Stimulated activated CD8-positive, alpha-beta memory T cell treated with anti-CD3 and anti-CD28 coated beads, Interleukin-15, amount 100 ng/mL, for 24 hours (primary cell): ENCODE results near the gene SPOCK1.

Experiments
- DNase-seq: peaks from one replicate; pipeline ENCODE4 v3.0.0-alpha.2; 2020; ENCODE audit warnings: low read depth

SPOCK1 gene

DNA sequence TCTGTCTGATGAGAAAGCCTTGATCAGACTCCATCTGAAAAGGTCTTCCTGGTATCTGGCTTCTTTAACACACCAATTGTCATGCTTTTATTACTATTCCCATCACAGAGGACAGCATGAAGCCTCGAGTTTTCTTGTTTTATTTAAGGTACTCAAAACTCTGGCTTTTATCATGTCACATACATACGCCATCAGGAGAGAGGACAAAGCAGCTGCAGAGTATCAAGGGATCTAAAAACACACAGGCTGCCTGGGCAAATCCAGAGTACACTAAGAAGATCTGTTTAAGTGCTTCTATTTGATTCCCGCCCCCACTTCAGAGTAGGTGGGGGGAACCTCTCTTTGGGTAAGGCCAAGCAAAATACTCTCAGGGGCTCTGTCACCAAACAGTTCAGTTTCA lies 277.2 kb downstream of the SPOCK1 start:
- DNase-seq = no peak

DNA sequence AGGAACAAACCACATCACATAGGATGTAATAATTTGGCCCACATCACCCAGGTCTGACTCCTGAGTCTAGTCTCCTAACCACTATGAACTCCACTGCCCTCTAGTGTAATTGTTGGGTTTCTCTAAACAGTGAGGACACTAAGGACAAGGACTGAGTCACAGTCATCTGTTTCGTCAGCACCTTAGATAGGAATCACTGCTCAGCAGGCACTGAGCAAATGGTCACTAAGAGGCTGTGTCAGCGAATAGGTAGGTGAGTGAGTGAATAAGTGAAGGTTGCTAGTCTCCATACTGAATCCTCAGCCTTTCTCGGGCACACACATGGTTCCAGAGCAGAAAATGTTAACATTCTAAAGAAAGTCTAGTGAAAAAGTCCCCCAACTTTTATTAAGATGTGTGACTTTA lies 278.6 kb downstream of the SPOCK1 start:
- no peak for DNase-seq

DNA sequence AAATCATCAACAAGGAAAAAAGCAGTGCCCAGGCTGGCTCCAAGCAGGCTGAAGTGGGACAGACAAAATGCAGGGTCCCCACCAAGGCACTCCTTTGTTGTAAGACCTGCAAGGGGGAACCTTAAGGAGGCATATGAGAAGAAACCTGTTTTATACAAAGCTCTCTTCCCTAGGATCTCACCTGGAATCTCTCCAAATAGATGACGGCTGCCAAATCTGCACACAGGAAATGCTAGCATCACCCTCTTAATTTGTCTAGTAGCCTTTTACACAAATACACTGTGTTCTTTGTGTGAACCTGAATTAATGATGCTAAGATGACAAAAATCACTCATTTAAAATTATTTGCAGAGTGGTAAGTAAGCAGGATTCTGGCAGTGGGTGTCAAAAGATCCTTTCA lies 280.2 kb downstream of the SPOCK1 start:
- no peak for DNase-seq

DNA sequence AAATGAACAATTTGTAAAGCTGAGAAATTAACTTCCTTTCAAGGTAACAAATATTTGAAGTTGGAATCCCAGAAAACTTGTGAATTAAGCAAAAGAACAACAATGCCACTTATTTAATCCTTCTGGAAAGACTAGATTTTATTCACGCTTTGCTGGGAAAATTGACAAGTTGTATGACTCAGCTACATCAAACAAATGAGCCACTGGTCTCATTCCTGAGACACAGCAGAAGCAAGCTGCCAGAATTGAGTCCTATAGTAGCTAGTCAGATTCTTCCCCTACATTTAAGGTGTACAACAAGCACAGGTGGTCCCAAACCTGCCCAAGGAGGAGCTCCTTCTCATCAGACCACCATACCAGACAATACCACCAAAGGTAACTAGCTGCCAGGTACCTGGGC lies 280.7 kb downstream of the SPOCK1 start:
- DNase-seq = no peak

DNA sequence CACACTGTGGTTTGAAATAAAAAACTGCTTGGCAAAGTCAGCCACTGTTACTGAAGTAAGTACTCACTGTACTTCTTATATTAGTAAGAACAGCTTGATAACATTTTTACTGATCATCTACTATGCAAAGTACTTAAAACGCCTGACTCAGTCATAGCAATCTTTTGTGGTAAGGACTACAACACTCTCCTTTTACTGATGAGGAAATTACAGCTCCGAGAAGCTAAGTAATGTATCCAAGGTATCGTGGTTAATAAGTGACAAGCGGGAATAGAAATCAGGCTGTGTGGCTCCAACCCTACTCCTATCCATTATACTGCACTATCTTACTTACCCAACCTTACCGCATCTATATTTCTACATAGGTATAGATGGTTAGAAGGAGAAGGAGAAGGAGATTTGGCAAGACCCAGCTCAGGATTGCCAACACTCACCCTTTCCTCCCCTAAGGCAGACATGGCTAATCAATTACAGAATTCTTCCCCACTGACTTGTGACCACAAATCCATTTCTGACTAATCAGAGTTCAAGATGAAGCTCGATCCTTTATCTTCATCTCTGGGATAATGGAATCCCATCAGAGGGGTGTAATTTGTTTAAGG lies 281.4 kb downstream of the SPOCK1 start:
- DNase-seq = no peak

DNA sequence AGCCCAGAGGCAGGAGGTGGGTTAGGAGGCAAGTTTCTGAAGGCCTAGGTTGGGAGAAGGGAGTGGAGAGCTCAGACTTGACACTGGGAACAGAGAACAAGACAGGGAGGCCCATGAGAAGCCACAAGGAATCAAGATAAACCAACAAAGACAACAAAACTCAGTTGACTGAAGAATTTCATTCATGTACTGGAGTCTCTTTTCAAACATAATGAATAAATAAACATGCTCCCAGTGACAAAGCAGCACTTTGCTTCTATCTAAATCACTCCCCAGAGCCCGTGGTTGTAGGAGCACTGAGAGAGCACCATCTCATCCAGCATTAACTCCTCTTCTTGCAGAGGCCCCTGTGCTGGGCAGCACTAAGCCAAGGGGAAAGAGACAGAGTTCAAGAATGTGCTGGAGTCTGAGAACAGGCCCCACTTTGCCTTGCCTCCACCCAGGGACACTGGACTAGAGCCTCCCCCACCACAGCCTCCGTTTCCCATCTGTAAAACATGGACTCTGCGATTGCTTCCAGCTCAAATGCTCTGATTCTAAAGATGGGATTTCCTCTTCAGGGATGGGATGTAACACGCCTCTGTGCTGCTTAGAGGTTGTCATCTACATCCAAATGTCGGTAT lies 282.0 kb downstream of the SPOCK1 start:
- DNase-seq = no peak

DNA sequence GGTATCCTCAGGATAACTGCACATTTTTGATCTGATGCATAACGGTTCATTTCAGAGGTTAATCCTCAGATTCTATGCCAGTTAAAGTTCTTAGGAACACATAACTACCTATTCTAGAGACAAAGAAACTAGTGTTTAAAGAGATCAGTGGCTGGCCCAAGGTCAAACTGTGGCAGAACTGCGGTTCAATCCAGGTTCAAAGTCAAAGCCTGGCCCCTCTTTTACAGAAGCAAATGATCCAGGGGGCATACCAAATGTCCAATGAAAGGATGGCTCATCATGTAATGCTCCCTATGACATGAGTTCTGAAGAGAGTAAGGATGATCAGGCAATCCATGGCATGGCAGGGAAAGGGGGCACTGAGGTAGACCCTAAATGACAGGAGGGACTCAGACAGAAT lies 283.3 kb downstream of the SPOCK1 start:
- no peak for DNase-seq

DNA sequence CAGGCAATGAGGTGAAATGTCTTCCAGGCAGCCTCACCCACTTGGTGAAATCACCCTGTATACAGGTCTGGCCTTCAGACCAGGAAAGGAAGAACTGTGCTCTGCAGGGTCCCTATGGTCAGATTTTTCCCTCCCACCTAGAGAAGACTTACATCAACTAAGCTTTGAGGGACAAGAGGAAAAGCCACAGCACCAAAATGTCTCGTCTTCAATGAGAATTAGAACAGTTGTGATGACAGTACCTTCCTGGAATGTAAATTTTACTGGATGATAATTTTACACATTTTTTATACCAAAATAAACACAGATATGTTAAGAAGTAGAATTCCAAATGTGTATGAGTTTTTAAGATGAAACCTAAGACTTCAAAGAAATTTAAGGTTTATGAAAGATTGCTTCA lies 283.9 kb downstream of the SPOCK1 start:
- DNase-seq = no peak

DNA sequence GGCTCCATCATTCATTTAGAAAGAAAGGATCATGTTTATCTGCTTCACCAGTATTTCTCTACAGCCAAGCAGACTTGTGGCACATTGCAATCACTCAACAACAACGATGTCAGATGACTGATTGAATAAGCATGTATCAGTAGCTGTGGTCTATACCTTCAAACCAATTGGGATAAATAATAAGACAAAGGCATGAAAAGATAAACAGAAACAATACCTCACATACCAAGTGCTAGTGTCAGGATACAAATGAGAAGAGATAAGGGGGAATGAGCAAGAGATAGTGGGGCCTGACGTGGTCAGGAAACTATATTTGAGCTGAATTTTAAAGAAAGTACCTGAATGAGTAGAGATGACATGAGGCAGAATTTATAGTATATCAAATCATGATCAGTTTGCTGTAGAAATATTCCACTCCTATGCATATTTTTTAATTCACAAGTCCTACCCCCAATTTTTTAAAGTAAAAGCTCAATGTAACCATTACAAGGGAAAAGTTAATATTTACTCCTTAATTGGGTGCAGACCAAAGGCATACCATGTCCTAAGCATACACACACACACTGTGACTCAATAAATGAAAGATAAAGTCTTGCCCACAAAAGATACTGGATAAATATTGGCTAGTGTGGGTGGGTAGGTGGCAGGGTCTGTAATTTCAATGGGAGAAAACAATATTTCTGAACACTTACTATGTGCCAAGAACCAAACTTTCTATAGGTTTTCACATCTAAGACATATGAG lies 284.5 kb downstream of the SPOCK1 start:
- DNase-seq = no peak

DNA sequence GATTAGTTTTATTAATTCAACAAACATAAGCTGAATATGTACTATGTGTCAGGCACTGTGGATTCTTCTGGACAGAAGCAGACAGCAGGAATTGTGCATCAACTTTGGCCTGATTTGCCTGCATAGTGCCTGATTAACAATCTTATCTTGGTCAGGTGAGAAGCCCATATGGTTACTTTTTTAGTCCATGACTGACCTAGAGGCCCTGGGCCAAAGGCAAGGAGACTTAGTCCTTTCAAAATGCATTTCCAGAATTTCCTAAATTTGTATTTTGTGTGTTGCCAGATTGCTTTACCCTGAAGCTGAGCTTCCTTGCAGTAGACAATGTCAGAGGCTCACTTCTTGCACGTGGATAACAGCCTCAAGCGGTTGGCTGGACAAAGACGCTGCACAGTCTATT lies 286.7 kb downstream of the SPOCK1 start:
- no peak for DNase-seq

DNA sequence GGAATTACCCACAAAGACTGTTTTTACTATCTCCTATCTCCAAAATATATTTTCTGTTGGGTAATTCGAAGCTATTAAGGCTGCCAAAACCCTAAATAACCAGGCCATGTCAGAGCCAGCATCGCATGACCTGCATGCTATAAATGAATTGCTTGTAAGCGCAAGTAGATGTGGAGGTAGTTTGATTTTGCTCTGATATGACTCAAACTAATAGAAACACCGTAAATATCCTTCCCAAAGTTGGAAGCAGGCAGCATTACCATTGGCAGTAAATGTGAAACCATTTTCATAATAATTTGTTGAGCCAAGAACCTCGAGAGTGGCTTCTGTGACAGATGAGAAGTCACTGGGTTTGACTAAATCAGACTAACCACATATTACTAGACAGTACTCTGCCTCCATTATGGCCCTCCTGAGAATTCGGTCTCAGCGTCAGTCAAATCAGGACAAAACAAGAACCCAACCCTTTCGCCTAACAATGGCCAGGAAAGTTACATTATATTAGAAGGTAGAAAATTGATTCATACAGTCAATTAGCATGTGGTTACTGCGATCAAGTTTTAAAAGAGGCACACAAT lies 289.8 kb downstream of the SPOCK1 start:
- no peak for DNase-seq

DNA sequence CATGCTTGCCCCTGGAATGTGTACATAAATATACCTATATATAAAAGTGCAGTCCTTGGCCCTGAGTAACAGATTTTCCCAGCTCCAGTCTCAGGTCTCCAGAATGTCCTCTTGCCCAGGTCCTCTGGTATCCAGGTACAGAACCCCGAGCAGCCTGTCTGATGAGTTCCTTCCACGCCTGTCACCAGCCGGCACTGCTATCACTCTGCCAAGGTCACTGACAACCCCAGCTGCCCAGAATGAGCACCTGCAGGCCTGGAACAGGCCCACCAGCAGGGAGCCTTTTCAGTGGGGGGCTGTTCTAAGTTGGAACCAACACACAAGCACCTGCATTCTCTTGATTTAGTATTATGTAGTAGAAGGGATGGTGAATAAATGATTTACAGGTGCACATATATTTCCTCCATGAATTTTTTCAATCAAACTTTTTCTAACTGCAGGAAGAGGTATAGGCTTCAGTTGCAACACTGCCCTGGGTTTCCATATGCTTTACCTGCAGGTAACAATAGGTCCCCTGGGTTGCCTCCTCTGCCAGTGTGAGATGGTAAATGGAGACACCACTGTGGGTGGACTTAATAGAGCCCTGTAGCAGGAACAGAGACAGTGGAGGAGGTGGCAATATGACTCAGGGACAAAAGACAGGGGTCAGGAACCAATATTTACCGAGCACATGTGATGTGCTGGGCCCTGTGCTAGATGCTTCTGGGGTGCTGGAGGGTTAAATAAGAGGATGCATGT lies 291.9 kb downstream of the SPOCK1 start:
- no peak for DNase-seq

DNA sequence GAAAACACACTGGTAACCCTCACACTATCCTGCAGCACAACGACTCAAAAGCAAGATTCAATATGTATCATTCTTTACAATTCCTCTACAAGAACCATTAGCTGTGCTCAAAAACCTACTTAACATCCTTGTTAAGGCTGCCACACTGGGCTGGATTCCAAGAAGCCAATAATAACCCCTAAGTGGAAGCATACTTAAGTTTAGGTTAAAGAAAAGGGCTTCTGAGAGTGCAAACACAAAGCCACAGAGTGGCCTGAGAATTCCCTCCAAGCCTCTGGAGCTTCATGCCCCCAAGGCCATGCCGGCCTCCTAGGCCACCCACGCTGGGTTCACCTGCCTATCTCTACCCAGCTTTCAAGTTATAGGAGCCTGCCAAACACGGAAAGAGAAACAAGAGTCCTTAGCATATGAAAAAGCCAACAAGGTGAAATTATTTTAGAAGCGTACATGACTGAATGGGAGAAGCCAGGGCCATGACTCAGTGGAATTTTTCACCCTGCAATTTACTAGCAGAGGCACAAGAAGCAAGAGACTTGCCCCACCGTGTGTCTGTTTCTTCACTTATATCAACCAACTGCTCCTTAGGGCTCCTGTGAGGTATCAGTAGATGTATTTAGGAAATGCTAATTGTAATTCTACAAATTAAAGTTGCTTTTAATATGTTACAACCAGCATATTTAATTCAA lies 293.0 kb downstream of the SPOCK1 start:
- no peak for DNase-seq

DNA sequence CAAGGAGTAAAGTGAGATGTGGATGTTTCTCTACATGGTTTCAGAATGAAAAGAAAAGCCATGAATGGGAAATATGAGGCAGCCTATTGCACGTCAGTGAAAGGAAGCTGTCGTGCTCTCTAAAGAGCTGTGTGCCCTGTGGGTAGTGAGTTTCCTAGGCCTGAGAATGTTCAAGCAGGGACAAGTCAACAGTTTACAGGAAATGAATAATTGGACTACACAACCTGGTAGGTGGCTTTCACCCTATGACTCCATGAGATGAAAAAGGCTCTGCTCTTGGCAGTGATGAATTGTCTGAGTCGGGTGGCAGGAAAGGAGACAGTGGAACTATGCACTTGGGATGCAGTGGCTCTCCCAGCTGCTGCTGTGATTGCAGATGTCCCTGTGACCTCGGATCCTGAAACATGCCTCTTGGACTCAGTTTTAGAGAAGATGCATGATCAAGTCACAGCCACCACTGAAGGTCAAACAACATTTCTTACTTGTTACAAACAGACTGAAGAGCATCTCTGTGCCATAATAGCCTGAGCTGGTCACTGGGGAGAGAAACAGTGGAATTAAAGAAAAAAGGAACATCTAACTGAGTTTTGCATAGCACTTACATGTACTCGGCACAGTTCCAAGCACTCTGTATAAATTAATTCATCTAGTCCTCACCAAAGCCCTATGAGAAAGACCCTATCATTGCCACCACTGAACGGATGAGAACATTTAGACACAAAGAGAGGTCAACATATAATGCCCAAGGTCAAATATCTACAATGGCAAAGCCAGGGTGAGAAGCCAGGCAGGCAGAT lies 293.7 kb downstream of the SPOCK1 start:
- DNase-seq = no peak

DNA sequence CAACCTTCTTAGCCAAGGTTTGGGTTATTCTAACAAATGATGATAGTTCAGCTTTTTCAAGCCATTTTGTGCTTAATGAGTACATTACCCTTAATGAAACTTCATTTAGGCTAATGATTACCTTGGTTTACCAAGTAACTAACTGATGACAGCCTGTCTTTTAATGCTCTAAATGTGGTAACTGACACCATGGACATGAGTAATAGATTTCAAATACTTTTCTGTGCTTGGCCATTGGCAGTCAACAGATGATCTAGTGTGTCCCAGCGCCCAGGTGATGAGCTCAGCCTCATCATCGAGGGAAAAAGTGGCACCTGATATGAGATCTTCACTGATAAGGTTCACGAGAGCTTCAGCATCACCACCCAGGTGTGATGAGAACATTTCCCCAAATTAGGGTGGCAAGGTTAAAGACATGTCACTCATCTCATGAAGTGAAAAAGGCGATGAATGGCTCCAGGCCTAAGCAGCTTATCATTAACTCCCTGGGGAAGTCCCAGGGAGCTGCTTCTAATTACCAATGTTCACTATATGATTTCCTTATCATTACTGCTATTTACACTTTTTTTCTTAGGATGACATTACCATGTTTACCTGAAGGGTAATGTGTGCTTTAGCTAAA lies 296.0 kb downstream of the SPOCK1 start:
- DNase-seq = no peak

DNA sequence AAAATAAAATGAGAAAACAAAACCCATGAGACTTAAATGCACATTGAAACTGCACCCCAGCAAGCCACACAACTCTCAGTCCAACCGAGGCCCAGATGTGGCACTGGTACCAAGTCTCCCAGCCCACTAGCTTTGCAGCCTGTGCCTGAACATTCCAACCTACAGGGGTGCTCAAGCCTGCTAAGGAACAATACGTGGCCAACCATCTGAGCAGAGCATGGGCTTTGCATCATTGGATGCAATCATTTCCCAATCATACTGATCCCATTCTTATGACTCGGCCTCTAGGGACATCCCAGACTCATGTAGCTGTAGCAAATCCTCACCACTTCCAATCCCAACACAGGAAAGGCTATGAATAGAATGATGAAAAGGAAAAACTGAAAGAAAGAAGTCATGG lies 297.2 kb downstream of the SPOCK1 start:
- DNase-seq = no peak

DNA sequence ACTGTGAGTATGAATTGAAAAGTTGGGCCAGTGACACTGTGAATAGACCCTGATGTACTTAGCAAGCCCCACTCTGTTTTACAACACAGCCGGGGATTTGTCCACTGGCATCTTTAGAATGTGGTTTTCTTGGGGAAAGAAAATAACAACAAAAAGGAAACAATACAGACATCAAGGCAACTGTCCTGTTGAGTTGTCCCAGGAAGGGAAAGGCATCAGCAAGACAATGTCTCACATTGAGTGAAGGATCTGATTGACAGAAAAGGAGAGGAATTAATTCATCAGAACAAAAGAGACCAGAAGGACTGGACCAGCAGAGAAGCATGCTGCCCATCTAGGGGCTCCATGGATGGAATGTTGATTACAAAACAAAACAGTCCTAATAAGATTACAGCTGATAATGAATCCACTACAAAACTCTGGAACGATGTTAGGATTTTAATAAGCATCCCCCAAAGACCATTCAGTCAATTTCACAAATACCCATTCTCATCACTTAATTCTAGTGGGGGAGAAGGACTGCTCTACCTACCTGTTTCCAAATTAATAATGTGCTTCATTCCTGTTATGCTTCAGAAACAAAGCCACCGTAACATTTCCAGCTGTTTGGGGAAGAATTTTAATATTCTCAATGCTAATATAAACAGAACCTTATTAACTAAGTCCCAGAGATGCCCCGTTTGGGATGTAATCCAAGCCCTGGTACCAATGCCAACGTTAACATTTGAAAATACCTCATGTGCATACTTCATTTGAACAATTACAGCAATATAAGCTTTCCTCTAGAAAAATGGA lies 298.0 kb downstream of the SPOCK1 start:
- no peak for DNase-seq

DNA sequence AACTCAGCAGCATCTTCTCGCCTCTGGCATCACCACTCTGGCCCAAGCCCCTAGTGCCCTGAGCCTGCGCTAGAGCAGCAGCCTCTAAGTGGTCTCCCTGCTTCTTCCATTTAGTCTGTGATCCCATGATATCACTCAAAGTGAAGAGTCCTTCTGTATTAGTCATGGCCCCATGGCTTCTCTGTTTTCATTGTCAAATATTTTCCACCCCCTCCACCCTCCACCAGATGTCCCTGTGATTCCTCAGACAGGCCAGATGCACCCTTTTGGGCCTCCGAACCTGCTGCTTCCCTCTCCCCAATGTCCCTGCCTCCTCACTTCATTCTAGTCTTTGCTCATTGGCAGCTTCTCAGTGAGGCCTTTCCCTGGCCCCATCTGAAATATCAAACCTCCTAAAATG lies 299.2 kb downstream of the SPOCK1 start:
- DNase-seq = no peak

DNA sequence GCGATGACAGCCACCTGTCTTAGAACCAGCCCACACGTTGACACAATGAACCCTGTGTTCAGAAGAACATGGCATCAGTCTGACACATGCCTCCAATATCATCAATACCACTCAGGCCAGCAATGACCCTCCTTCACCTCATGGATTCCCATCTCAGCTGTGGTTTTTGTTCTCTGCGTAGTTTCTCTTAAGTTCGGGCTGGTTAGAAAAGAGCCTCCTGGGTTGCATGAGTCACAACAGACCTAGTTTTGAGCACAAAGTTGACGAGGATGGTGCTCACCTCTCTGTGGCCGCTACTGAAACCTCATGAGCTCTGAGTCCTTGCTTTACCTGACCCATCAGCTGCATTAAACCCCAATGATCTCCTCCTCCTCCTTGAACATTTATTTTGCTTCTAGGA lies 299.9 kb downstream of the SPOCK1 start:
- DNase-seq = no peak

DNA sequence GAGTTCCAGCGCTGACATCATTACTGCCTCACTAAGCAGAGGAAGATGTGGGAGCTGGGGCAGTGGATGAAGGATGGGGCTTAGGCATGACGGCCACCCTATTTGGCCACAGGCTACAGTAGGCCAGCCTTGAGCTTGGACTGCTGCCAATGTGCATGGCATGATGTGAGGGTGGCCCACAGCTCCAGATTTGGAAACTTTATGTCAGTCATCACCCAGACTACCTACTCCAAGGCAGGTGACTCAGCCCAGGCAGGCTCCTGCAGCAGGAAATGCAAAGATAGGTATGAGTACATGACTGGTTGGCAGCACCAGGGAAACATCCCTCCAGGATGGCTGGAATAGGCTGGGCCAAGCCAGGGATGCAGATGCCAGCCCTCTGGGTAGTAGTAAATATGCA lies 303.6 kb downstream of the SPOCK1 start:
- DNase-seq = no peak
